Raji (cell line): ENCODE results near the gene HPGD.

Experiments
- POLR2A ChIP-seq: IDR thresholded peaks from 2 replicates; pipeline ENCODE4 v1.6.1; 2011; ENCODE audit warnings: low read depth, low read length, control low read depth; ENCODE audit not compliant: insufficient read depth

The HPGD gene

GRCh38 chr4:174522183-174523024 lies at the start of gene HPGD:
Gene HPGD, minus strand, starts transcription at chr4:174522488. Its CDS starts 37 bp downstream, at chr4:174522451.
- no peak for TF ChIP-seq POLR2A

DNA sequence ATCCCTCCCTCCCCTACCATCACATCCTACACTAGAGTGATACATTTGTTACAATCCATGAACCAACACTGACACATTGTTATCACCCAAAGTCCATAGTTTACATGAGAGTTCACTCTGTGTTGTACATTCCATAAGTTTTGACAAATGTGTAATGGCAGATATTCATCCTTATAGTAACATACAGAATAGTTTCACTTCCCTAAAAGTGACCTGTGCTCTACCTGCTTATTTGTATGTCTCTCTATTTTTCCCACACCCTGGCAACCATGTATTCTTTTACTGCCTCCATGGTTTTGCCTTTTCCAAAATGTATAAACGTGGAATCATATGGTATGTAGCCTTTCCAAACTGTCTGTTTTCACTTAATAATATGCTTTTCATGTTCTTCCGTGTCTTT lies 42.2 kb upstream of the HPGD start:
- TF ChIP-seq POLR2A = no peak

GRCh38 chr4:174563399-174563798 lies 41.1 kb upstream of the HPGD start:
- TF ChIP-seq POLR2A = no peak

DNA sequence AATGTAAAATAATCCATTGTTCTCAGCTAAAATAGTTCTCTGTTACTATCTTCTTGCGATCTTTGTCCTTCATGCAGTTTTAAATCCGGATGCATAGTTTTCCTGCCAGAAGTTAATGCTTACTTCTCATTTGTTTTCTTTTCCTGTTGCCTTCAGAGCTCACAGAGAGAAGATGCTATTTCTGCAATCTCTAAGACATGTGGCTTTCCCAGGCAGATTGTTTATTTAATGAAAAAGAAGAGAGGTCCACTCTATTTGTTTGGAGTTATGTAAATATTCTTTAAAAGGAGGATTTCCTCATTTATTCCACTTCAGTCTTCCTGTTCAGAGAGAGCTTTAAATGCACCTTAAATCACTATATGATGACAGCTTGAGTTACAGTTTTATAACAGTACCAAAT lies 39.3 kb upstream of the HPGD start:
- no peak for TF ChIP-seq POLR2A

- TF ChIP-seq POLR2A = no peak
These were observed 37.6 kb upstream of the HPGD start for GRCh38 chr4:174559894-174560293.

GRCh38 chr4:174555789-174556630 lies 33.7 kb upstream of the HPGD start:
- no peak for TF ChIP-seq POLR2A

GRCh38 chr4:174554231-174554728 lies 32.0 kb upstream of the HPGD start:
- no peak for TF ChIP-seq POLR2A

DNA sequence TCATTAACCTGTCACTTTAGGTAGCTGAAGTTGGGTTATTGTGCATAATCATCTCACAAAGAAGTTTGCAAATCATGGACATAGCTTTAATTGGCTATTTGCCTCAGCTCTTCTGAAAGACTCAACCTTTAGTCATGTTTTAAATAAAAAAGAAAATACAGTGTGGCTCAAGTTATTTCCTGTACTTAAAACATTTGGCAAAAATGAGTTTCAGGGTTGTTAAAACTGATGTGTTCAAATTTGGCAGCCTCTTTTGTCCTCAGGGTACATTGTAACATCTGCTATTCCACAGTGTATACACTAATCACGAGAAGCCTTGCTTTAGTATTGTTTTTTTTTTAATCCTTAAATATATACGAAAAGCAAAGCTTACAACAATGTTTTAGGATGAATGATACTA lies 31.5 kb upstream of the HPGD start:
- TF ChIP-seq POLR2A = no peak

DNA sequence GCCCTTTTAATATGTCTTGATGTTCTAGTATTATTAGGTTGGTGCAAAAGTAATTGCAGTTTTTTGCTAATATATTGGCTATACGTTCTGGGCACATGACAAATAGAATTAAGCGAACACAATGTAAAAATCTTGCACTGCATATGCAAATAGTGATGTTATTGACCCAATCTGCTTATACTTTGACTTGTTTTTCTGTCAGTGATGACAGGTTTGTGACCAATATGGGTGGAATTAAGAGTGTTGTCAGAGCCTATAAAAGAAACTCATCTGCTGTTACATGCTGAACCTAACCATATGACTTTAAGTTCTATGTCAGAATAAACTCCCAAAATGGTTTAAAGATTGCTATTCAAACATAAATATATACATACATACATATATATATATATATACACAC lies 30.7 kb upstream of the HPGD start:
- TF ChIP-seq POLR2A = no peak

- no peak for TF ChIP-seq POLR2A
These were observed 28.3 kb upstream of the HPGD start for GRCh38 chr4:174550541-174550940.

- TF ChIP-seq POLR2A = no peak
These were observed 27.4 kb upstream of the HPGD start for GRCh38 chr4:174549721-174550120.

GRCh38 chr4:174545268-174545667 lies 23.0 kb upstream of the HPGD start:
- no peak for TF ChIP-seq POLR2A

GRCh38 chr4:174544496-174544895 lies 22.2 kb upstream of the HPGD start:
- no peak for TF ChIP-seq POLR2A

DNA sequence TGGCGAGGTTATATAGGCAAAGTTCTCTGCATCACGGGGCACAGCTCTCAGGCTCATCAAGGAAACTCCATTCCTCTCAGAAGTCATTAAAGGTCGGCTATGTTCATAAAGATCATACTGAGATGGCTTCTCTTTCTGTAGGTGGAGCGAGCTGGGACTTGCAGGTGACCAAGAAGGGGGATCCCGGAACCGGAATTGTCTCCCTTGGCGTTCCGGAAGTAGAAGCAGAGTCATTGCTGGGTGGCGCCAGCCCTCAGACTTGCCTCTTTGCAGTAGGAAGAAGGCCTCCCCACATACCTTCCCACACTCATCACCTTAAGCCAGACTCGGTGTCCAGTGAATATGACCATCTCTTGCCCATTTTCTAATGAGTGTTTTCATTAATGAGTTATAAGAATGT lies 17.9 kb upstream of the HPGD start:
- no peak for TF ChIP-seq POLR2A

- TF ChIP-seq POLR2A = no peak
These were observed 17.3 kb upstream of the HPGD start for GRCh38 chr4:174539571-174539970.

GRCh38 chr4:174538876-174539250 lies 16.6 kb upstream of the HPGD start:
- TF ChIP-seq POLR2A = no peak
